Neuronal stem cell (in vitro differentiated cells): Measurements from ENCODE around the gene CDH12.

Source experiments
- DNase-seq: peaks from one replicate; pipeline ENCODE4 v3.0.0-alpha.2; 2013; ENCODE audit warnings: low spot score
- H2AFZ ChIP-seq: one replicate; pipeline ENCODE4 v1.6.1; 2013; ENCODE audit warnings: mild to moderate bottlenecking, low read length, inconsistent platforms
- H2AK5ac ChIP-seq: 2 replicates; pipeline ENCODE4 v1.6.1; 2013; ENCODE audit warnings: low read depth, mild to moderate bottlenecking, inconsistent platforms, low read length, moderate library complexity, mixed read lengths
- H2BK120ac ChIP-seq: 2 replicates; pipeline ENCODE4 v1.6.1; 2013; ENCODE audit warnings: low read depth, mild to moderate bottlenecking, inconsistent platforms, low read length, moderate library complexity, mixed read lengths
- H2BK12ac ChIP-seq: one replicate; pipeline ENCODE4 v1.6.1; 2013; ENCODE audit warnings: low read length, inconsistent platforms
- H2BK15ac ChIP-seq: 2 replicates; pipeline ENCODE4 v1.6.1; 2013; ENCODE audit warnings: mild to moderate bottlenecking, low read length, inconsistent platforms, mixed read lengths
- H2BK5ac ChIP-seq: one replicate; pipeline ENCODE4 v1.6.1; 2013; ENCODE audit warnings: inconsistent platforms, mild to moderate bottlenecking, low read length, moderate library complexity
- H3K14ac ChIP-seq: one replicate; pipeline ENCODE4 v1.6.1; 2013; ENCODE audit warnings: low read length, inconsistent platforms
- H3K18ac ChIP-seq: 2 replicates; pipeline ENCODE4 v1.6.1; 2013; ENCODE audit warnings: low read length, inconsistent platforms
- H3K23ac ChIP-seq: 2 replicates; pipeline ENCODE4 v1.6.1; 2013; ENCODE audit warnings: low read depth, mild to moderate bottlenecking, mixed read lengths, low read length, inconsistent platforms; ENCODE audit not compliant: poor library complexity
- H3K27ac ChIP-seq: replicated peaks from 3 replicates; pipeline ENCODE4 v1.5.1; 2013; ENCODE audit warnings: low read length, inconsistent platforms
- H3K27me3 ChIP-seq, 3 experiments: 2 replicates each; pipeline ENCODE4 v1.6.1; 2013; ENCODE audit warnings: low read length in 3 of 3, mild to moderate bottlenecking in 2 of 3, inconsistent platforms in 1 of 3, low read depth in 1 of 3, mixed read lengths in 1 of 3, moderate library complexity in 1 of 3; ENCODE audit not compliant: control insufficient read depth in 3 of 3, insufficient read depth in 3 of 3
- H3K36me3 ChIP-seq, 2 donors: replicated peaks in 1 of 2; 2 replicates each; pipeline ENCODE4 v1.6.1; 2013; ENCODE audit warnings: low read length in 2 of 2; ENCODE audit not compliant: control insufficient read depth in 2 of 2, insufficient read depth in 2 of 2
- H3K4ac ChIP-seq: 2 replicates; pipeline ENCODE4 v1.6.1; 2013; ENCODE audit warnings: inconsistent platforms, mild to moderate bottlenecking, low read length, moderate library complexity
- H3K4me1 ChIP-seq, 2 donors: 1 replicate in 1 of 2; 2 replicates in 1 of 2; pipeline ENCODE4 v1.6.1; 2013; ENCODE audit warnings: low read length in 2 of 2, low read depth in 1 of 2; ENCODE audit not compliant: control insufficient read depth in 2 of 2, insufficient read depth in 1 of 2
- H3K4me2 ChIP-seq: one replicate; pipeline ENCODE4 v1.6.1; 2013; ENCODE audit warnings: mild to moderate bottlenecking, low read length, inconsistent platforms; ENCODE audit not compliant: insufficient read depth, poor library complexity, severe bottlenecking
- H3K4me3 ChIP-seq, 2 donors: 2 replicates each; pipeline ENCODE4 v1.5.1; 2013; ENCODE audit warnings: low read length in 2 of 2, mild to moderate bottlenecking in 2 of 2, inconsistent platforms in 1 of 2, moderate library complexity in 1 of 2
- H3K79me1 ChIP-seq: one replicate; pipeline ENCODE4 v1.6.1; 2013; ENCODE audit warnings: low read depth, mild to moderate bottlenecking, inconsistent platforms, low read length, moderate library complexity
- H3K9ac ChIP-seq: one replicate; pipeline ENCODE4 v1.6.1; 2013; ENCODE audit warnings: mild to moderate bottlenecking, low read depth, low read length, inconsistent platforms; ENCODE audit not compliant: poor library complexity
- H3K9me3 ChIP-seq, 2 donors: replicated peaks in 1 of 2; 2 replicates each; pipeline versions ENCODE3 to v1.6.1; 2013; ENCODE audit warnings: low read length in 2 of 2, mild to moderate bottlenecking in 2 of 2, inconsistent platforms in 1 of 2, low read depth in 1 of 2, mixed read lengths in 1 of 2, moderate library complexity in 1 of 2; ENCODE audit not compliant: control insufficient read depth in 2 of 2, insufficient read depth in 1 of 2
- H4K8ac ChIP-seq: one replicate; pipeline ENCODE4 v1.6.1; 2013; ENCODE audit warnings: low read depth, mild to moderate bottlenecking, inconsistent platforms, low read length, moderate library complexity
- H4K91ac ChIP-seq: one replicate; pipeline ENCODE4 v1.6.1; 2013; ENCODE audit warnings: low read length, low read depth, mild to moderate bottlenecking, inconsistent platforms; ENCODE audit not compliant: poor library complexity
- WGBS, 2 donors: extraction: QIAGEN DNeasy Blood & Tissue Kit; methylation state at CpG; one replicate each; pipeline ENCODE4 v1.1.7; 2013; ENCODE audit warnings: missing lambda C conversion rate in 2 of 2, mixed read lengths in 1 of 2; ENCODE audit not compliant: insufficient read length in 2 of 2, insufficient replicate concordance in 1 of 2; ENCODE audit errors: extremely low coverage in 2 of 2; 5-methylcytosine and 5-hydroxymethylcytosine counted together

The CDH12 gene

DNA sequence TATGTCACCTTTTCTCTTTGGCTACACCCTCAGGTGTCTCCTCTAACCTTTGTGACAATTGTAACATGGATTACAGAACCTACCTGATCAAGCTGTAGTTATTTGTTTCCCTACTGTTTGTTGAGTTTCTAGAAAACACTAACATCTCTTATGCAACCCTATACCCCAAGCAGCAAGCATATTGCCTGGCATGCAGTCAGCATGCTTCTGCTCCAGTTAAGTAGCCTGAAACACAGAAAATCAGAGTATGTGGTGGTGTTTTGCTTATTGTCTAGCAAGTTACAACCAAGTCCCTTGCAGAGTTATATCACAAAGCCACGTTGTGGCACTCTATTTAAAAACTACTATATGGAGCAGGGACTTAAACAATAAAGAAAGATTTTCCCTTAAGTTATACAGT lies 131.1 kb downstream of the CDH12 start:
- Histone ChIP-seq H3K9ac (no peak overlapping the region), H2BK5ac (no peak overlapping the region), H4K8ac (no peak overlapping the region), H3K9me3 (no peaks in the 10 kb centered on the region), H2BK120ac (no peak overlapping the region), H3K23ac (no peak overlapping the region), H2AFZ (no peak overlapping the region), H3K14ac (no peak overlapping the region), H3K4me2 (no peak overlapping the region), H3K18ac (no peak overlapping the region), H3K4me1 (no peaks in the 10 kb centered on the region), H3K36me3 (no peaks in the 10 kb centered on the region), H2AK5ac (no peak overlapping the region), H2BK12ac (no peak overlapping the region), H3K27ac (no peak overlapping the region), H2BK15ac (no peak overlapping the region), H3K79me1 (no peaks in the 10 kb centered on the region), H3K4ac (no peak overlapping the region), H4K91ac (no peak overlapping the region), H3K27me3 (no peaks in the 10 kb centered on the region), H3K4me3 (no peak overlapping the region)
- no peak for DNase-seq
- no CpG with 5 or more reads among the region's 1 CpG for WGBS, 2 donors

DNA sequence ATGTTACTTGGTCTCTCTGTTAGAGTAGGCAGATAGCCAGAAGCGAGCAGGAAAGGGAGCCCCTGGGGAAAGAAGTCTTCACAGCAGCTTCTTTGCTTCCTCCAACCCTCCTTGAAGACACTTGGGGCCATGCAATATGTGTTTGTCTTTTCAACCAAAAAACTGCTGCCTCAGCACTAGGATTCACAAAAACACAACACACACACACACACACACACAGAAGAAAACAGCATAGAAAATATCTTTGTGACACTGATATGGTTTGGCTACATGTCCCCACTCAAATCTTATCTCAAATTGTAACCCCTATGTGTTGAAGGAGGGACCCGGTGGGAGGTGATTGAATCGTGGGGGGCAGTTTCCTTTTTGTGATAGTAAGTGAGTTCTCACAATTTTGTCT lies 133.3 kb downstream of the CDH12 start:
- Histone ChIP-seq H2BK12ac (no peak overlapping the region), H3K27ac (no peak overlapping the region), H4K91ac (no peak overlapping the region), H3K9me3 (no peaks in the 10 kb centered on the region), H3K4me2 (no peak overlapping the region), H3K18ac (no peak overlapping the region), H3K4ac (no peak overlapping the region), H4K8ac (no peak overlapping the region), H3K79me1 (no peaks in the 10 kb centered on the region), H3K14ac (no peak overlapping the region), H3K23ac (no peak overlapping the region), H2BK5ac (no peak overlapping the region), H2BK120ac (no peak overlapping the region), H2AK5ac (no peak overlapping the region), H3K4me3 (no peak overlapping the region), H3K4me1 (no peaks in the 10 kb centered on the region), H2BK15ac (no peak overlapping the region), H3K9ac (no peak overlapping the region), H3K27me3 (no peaks in the 10 kb centered on the region), H2AFZ (no peak overlapping the region), H3K36me3 (no peaks in the 10 kb centered on the region)
- no peak for DNase-seq
- no CpG with 5 or more reads among the region's 3 CpGs for WGBS, 2 donors

DNA sequence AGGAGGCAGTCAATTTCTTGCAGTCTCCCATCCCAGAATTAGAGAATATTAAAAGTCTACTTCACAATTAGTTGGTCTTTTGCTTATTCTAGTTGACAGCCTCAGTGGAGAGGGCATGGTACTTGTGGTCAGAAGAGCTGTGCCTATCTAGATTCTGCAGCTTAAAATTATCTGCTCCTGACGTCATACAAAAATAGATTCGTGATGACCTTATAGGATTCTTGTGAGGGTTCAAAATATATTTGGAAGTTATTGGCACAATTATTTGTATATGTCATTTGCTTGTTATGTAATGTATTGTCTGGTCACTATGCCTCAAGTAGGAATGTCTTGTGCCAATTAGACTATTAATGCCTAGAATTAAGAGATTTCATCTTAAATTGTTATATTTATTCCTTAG lies 142.5 kb downstream of the CDH12 start:
- Histone ChIP-seq H3K4me1 (no peaks in the 10 kb centered on the region), H2BK15ac (no peak overlapping the region), H2BK12ac (no peak overlapping the region), H2AK5ac (no peak overlapping the region), H3K27me3 (no peaks in the 10 kb centered on the region), H3K36me3 (no peaks in the 10 kb centered on the region), H3K18ac (no peak overlapping the region), H2BK5ac (no peak overlapping the region), H3K14ac (no peak overlapping the region), H4K91ac (no peak overlapping the region), H2AFZ (no peak overlapping the region), H3K9ac (no peak overlapping the region), H4K8ac (no peak overlapping the region), H3K4me3 (no peak overlapping the region), H2BK120ac (no peak overlapping the region), H3K79me1 (no peaks in the 10 kb centered on the region), H3K4me2 (no peak overlapping the region), H3K23ac (no peak overlapping the region), H3K4ac (no peak overlapping the region), H3K27ac (no peak overlapping the region), H3K9me3 (no peaks in the 10 kb centered on the region)
- no peak for DNase-seq
- no CpG with 5 or more reads among the region's 2 CpGs for WGBS, 2 donors

DNA sequence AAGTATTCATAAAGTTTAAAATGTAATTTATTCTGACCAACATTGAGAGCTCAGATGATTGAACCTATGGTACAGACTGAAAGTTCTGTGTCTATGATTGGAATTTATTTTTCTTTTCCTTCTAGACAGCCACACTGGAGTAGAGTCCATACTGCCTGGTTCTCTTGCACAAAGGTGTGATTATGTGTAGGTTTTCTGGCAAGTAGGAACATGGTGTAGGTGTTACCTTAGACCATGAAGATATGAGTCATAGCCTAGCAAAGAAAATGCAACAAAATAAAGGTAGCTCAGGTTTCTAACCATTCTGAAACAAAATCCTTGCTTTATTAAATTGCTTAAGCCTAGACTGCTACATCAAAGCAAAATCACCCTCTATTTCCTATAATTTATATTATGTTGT lies 143.4 kb downstream of the CDH12 start:
- Histone ChIP-seq H3K4ac (no peak overlapping the region), H3K14ac (no peak overlapping the region), H3K4me3 (no peak overlapping the region), H2BK5ac (no peak overlapping the region), H4K8ac (no peak overlapping the region), H2BK15ac (no peak overlapping the region), H3K9ac (no peak overlapping the region), H3K4me1 (no peaks in the 10 kb centered on the region), H2BK12ac (no peak overlapping the region), H2BK120ac (no peak overlapping the region), H4K91ac (no peak overlapping the region), H3K9me3 (no peaks in the 10 kb centered on the region), H3K27ac (no peak overlapping the region), H2AFZ (no peak overlapping the region), H2AK5ac (no peak overlapping the region), H3K27me3 (no peaks in the 10 kb centered on the region), H3K79me1 (no peaks in the 10 kb centered on the region), H3K36me3 (no peaks in the 10 kb centered on the region), H3K4me2 (no peak overlapping the region), H3K23ac (no peak overlapping the region), H3K18ac (no peak overlapping the region)
- DNase-seq, result no peak
